GM12878 (cell line): ENCODE measurements around the gene REPS1. TPM values are rescaled to one million over a fixed set of nuclear protein-coding genes. Genes with fewer than 3 reads are reported as not detected.

Source experiments
- ATAC-seq: fragments of 200-7000 bp; cut with Tn5 transposase; 3 replicates; pipeline ENCODE4 v1.9.1; 2020; ENCODE audit warnings: mild to moderate bottlenecking, moderate library complexity
- BruUV-seq: library from RNA; stranded (reverse); fragments of 400-500 nt; replicated peaks from 2 replicates; lab custom pipeline; 2021; lab: Mats Ljungman, UMichigan
- CTCF ChIA-PET: fragments of 300-600 bp; sonication (Branson Sonifier 250); formaldehyde crosslinking; extraction: SDS; loops from one replicate; lab custom pipeline; 2021; ENCODE audit warnings: inconsistent platforms; lab: Yijun Ruan, JAX
- POLR2A ChIA-PET: fragments of 350-600 bp; formaldehyde crosslinking; extraction: SDS; loops from one replicate; lab custom pipeline; 2021; ENCODE audit warnings: inconsistent platforms; lab: Charles Lee
- RAD21 ChIA-PET: fragments of 300-600 bp; sonication (Branson Sonifier 250); formaldehyde crosslinking; loops from one replicate; lab custom pipeline; 2023; ENCODE audit warnings: antibody characterized with exemption; ENCODE audit not compliant: unreplicated experiment; lab: Charles Lee
- SMC1A ChIA-PET: fragments of 300-600 bp; sonication (Branson Sonifier 250); formaldehyde crosslinking; loops from one replicate; lab custom pipeline; 2023; ENCODE audit not compliant: unreplicated experiment, uncharacterized antibody; lab: Charles Lee
- DNase-seq: peaks from one replicate; pipeline ENCODE4 v3.0.0-alpha.2; 2011; ENCODE audit warnings: low read depth, low spot score
- FAIRE-seq: peaks from 3 replicates; lab custom pipeline; 2011; peaks lifted over from hg19 to GRCh38; lab: Jason Lieb, UNC
- H2AFZ ChIP-seq: 2 replicates; pipeline ENCODE4 v1.6.0; 2011; ENCODE audit warnings: low read depth, low read length, control low read depth; ENCODE audit not compliant: control insufficient read depth
- H3K27ac ChIP-seq: 2 replicates; pipeline ENCODE4 v1.5.1; 2011; ENCODE audit warnings: control low read depth; ENCODE audit not compliant: control insufficient read depth, insufficient read depth
- H3K27me3 ChIP-seq, 2 experiments: replicated peaks in 1 of 2; 2 replicates each; pipeline versions ENCODE4 v1.6.0 to v1.6.1; 2011; ENCODE audit warnings: low read length in 1 of 2; ENCODE audit not compliant: control insufficient read depth in 2 of 2, insufficient read depth in 2 of 2
- H3K36me3 ChIP-seq, 2 experiments: 2 replicates each; pipeline ENCODE4 v1.5.1; 2011; ENCODE audit warnings: low read length in 1 of 2; ENCODE audit not compliant: control insufficient read depth in 2 of 2, insufficient read depth in 2 of 2
- H3K4me1 ChIP-seq: 2 replicates; pipeline ENCODE4 v1.6.1; 2011; ENCODE audit warnings: mild to moderate bottlenecking, low read length, moderate library complexity, mixed read lengths; ENCODE audit not compliant: control insufficient read depth, insufficient read depth
- H3K4me2 ChIP-seq: 2 replicates; pipeline ENCODE4 v1.6.0; 2011; ENCODE audit warnings: control low read depth; ENCODE audit not compliant: control insufficient read depth, insufficient read depth
- H3K4me3 ChIP-seq: fragments of 200-600 bp; sonication (generic); 2 replicates; pipeline ENCODE4 v1.5.1; 2016
- H3K79me2 ChIP-seq: 2 replicates; pipeline ENCODE4 v1.6.0; 2011; ENCODE audit warnings: low read length; ENCODE audit not compliant: control insufficient read depth, insufficient read depth
- H3K9ac ChIP-seq: 2 replicates; pipeline ENCODE4 v1.8.0; 2011; ENCODE audit warnings: low read length, control low read depth, mixed read lengths; ENCODE audit not compliant: control insufficient read depth, insufficient read depth
- H3K9me3 ChIP-seq: replicated peaks from 3 replicates; pipeline ENCODE4 v1.5.1; 2011; ENCODE audit warnings: mild to moderate bottlenecking, low read length; ENCODE audit not compliant: control insufficient read depth, insufficient read depth
- H4K20me1 ChIP-seq: 2 replicates; pipeline ENCODE4 v1.6.0; 2011; ENCODE audit not compliant: control insufficient read depth, insufficient read depth
- ASH2L ChIP-seq: fragments of 300-600, 200-600 bp; sonication (generic); IDR thresholded peaks from 2 replicates; pipeline ENCODE4 v1.6.1; 2017; ENCODE audit warnings: low read depth, mild to moderate bottlenecking, borderline replicate concordance
- ATF7 ChIP-seq: fragments of 450-650 bp; IDR thresholded peaks from 2 replicates; pipeline ENCODE4 v1.6.1; 2016; ENCODE audit warnings: low read depth, mild to moderate bottlenecking
- CBFB ChIP-seq: IDR thresholded peaks from 2 replicates; pipeline ENCODE4 v1.6.1; 2016; ENCODE audit warnings: antibody characterized with exemption, low read depth
- CHD4 ChIP-seq: fragments of 200-600 bp; sonication (generic); IDR thresholded peaks from 2 replicates; pipeline ENCODE4 v1.6.1; 2016; ENCODE audit warnings: mild to moderate bottlenecking
- EED ChIP-seq: sonication (generic); IDR thresholded peaks from 2 replicates; pipeline ENCODE4 v1.6.1; 2016; ENCODE audit warnings: antibody characterized with exemption, low read depth
- MEF2A ChIP-seq: IDR thresholded peaks from 2 replicates; pipeline ENCODE4 v1.6.1; 2011; ENCODE audit warnings: low read depth, mild to moderate bottlenecking, low read length, moderate library complexity; ENCODE audit not compliant: insufficient read depth
- RBBP5 ChIP-seq: fragments of 200-600 bp; sonication (generic); conservative IDR thresholded peaks from 2 replicates; pipeline ENCODE4 v1.6.1; 2016
- SMAD5 ChIP-seq: IDR thresholded peaks from 2 replicates; pipeline ENCODE4 v1.6.1; 2016; ENCODE audit warnings: antibody characterized with exemption, low read depth
- SMC3 ChIP-seq: IDR thresholded peaks from 2 replicates; pipeline ENCODE4 v1.6.1; 2011; ENCODE audit warnings: low read length, improper control_type of control experiment, borderline replicate concordance
- SREBF1 ChIP-seq: IDR thresholded peaks from 2 replicates; pipeline ENCODE4 v1.6.1; 2012; ENCODE audit warnings: mild to moderate bottlenecking, low read length
- SRF ChIP-seq, 2 experiments: IDR thresholded peaks; 2 replicates each; pipeline ENCODE4 v1.6.1; 2011; ENCODE audit warnings: low read depth in 2 of 2, low read length in 2 of 2, mild to moderate bottlenecking in 1 of 2, moderate library complexity in 1 of 2
- TCF12 ChIP-seq: IDR thresholded peaks from 2 replicates; pipeline ENCODE4 v1.6.1; 2011; ENCODE audit warnings: low read depth, mild to moderate bottlenecking, low read length
- ZNF622 ChIP-seq: fragments of 450-650 bp; IDR thresholded peaks from 2 replicates; pipeline ENCODE4 v1.6.1; 2017; ENCODE audit warnings: mild to moderate bottlenecking, inconsistent platforms
- WGBS: methylation state at CpG from one replicate; pipeline ENCODE4 v1.1.6; 2016; ENCODE audit warnings: low lambda C conversion rate; ENCODE audit not compliant: insufficient replicate concordance, insufficient coverage; ENCODE audit errors: missing lambda C conversion rate; 5-methylcytosine and 5-hydroxymethylcytosine counted together
- in situ Hi-C: fragments of 300-500 bp; cut with MboI; formaldehyde crosslinking; loops from 9 replicates; pipeline ENCODE4 v1.14.3; 2018; ENCODE audit warnings: mixed read lengths
- intact Hi-C: fragments of 100-400 bp; cut with micrococcal nuclease; formaldehyde crosslinking; loops from one replicate; pipeline ENCODE4 v1.14.2; 2022; ENCODE audit not compliant: unreplicated experiment
- polyA plus RNA-seq, 11 experiments: library from polyadenylated mRNA; depleted of rRNA in 4 of 11; unstranded in 6 of 11; stranded (reverse) in 5 of 11; fragments of >200 nt; fragmentation: Nextera tagmentation in 4 of 11; fragmentation: Illumina TruSeq in 1 of 11; extraction: Ambion mirVana in 4 of 11; extraction: Trizol in 1 of 11; gene quantifications; 1 replicate in 1 of 11; 2 replicates in 10 of 11; pipeline versions ENCODE4 v1.2.1 to v1.2.3, GENCODE V29; 2011 to 2016; ENCODE audit warnings: inconsistent platforms in 2 of 11, missing spikeins in 2 of 11, low read depth in 1 of 11
- total RNA-seq, 4 experiments: library from RNA; depleted of rRNA in 3 of 4; stranded (reverse); fragments of >200 nt in 3 of 4; fragmentation: Illumina TruSeq in 1 of 4; extraction: Trizol in 1 of 4; gene quantifications; 2 replicates each; pipeline versions ENCODE4 v1.2.1 to v1.2.3, GENCODE V29; 2013 to 2021
- TF ChIP-seq, protein P1 (sequence below): fragments of 150-350 bp; IDR thresholded peaks from 2 replicates; pipeline ENCODE4 v1.6.1; 2016; ENCODE audit warnings: low read depth, low read length

REPS1 gene
- total and polyA plus RNA-seq, 10 of the 15 experiments (the other 5 are each of a cell fraction or from before 2014, with no cell fraction given), result 13.7 to 59.3 (median 31.7) TPM

DNA sequence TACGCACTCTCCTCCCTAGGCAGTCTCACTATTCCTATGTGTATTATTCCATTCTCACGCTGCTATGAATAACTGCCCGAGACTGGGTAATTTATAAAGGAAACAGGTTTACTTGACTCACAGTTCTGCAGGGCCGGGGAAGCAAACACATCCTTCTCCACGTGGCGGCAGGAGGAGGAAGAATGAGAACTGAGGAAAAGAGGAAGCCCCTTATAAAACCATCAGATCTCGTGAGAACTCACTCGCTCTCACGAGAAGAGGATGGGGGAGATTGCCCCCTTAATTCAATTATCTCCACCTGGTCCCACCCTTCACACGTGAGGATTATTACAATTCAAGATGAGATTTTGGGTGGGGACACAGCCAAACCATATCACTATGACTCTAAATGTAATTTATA, 130.3 kb downstream of the REPS1 start (continued):
- no peak for TF ChIP-seq ZNF622
- no peak for TF ChIP-seq TCF12
- no peak for TF ChIP-seq ASH2L
- no peak for TF ChIP-seq SMAD5
- TF ChIP-seq CBFB, result no peak
- TF ChIP-seq SREBF1, result no peak
- no peak for TF ChIP-seq CHD4
- TF ChIP-seq, all 136 proteins: peak for 0

DNA sequence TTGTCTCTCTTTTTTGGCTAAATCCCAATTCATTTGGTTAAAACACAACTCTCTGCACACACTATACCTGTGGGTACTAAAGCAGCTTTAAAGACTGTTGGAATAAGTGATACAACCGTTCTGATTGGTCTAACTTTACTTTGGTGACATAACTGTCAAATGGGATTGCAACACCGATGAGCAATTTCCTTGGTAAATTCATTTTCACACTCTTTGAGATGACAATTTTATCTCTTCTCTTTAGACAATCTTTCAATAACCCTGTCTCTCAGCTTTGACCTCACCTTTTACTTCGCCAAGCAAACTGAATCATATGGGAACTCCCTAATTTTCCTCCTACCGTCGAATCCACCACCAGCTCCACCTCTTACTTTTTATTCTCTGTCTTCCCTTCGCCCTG, 131.4 kb downstream of the REPS1 start:
- no TSS peak for BruUV-seq
- ChIA-PET CTCF (interaction anchor here (0.8 to 1.5 kb wide), 3 partner anchors 9 to 17 kb away, joined by 3 to 4 read pairs (median 4); no protein-coding TSS in a partner anchor), RAD21 (no interaction called here), POLR2A (interaction anchor here (0.9 kb wide), 1 partner anchor 30 kb away, joined by 4 read pairs; no protein-coding TSS in a partner anchor), SMC1A (interaction anchor here (0.7 to 1.7 kb wide), 4 partner anchors 11 to 36 kb away, joined by 3 to 4 read pairs (median 3); no protein-coding TSS in a partner anchor)
- no peak for DNase-seq
- FAIRE-seq, result no peak
- in situ Hi-C loops, result no loop called here
- no peaks in the 10 kb centered on the region; the same call in 1 of the 3 replicates for H3K9me3 ChIP-seq
- 23% methylated on average over 6 of the region's 6 CpGs for WGBS
- H3K4me2 ChIP-seq, result no peak overlapping the region
- no peaks in the 10 kb centered on the region for H3K4me1 ChIP-seq
- H2AFZ ChIP-seq, result no peak overlapping the region
- no peaks in the 10 kb centered on the region for H3K36me3 ChIP-seq
- no peak for ATAC-seq
- no peak for TF ChIP-seq TCF12
- TF ChIP-seq ATF7, result no peak
- TF ChIP-seq SMC3, result no peak
- TF ChIP-seq EED, result no peak
- no peak for TF ChIP-seq ZNF622
- no peak for TF ChIP-seq MEF2A
- TF ChIP-seq, protein P1, sequence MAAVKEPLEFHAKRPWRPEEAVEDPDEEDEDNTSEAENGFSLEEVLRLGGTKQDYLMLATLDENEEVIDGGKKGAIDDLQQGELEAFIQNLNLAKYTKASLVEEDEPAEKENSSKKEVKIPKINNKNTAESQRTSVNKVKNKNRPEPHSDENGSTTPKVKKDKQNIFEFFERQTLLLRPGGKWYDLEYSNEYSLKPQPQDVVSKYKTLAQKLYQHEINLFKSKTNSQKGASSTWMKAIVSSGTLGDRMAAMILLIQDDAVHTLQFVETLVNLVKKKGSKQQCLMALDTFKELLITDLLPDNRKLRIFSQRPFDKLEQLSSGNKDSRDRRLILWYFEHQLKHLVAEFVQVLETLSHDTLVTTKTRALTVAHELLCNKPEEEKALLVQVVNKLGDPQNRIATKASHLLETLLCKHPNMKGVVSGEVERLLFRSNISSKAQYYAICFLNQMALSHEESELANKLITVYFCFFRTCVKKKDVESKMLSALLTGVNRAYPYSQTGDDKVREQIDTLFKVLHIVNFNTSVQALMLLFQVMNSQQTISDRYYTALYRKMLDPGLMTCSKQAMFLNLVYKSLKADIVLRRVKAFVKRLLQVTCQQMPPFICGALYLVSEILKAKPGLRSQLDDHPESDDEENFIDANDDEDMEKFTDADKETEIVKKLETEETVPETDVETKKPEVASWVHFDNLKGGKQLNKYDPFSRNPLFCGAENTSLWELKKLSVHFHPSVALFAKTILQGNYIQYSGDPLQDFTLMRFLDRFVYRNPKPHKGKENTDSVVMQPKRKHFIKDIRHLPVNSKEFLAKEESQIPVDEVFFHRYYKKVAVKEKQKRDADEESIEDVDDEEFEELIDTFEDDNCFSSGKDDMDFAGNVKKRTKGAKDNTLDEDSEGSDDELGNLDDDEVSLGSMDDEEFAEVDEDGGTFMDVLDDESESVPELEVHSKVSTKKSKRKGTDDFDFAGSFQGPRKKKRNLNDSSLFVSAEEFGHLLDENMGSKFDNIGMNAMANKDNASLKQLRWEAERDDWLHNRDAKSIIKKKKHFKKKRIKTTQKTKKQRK, result no peak
- TF ChIP-seq RBBP5, result no peak
- TF ChIP-seq SRF (IDR thresholded peaks at IDR 0.05; ENCODE audit: low read depth in 2 of 2, low read length in 2 of 2), result no peak
- no peaks in the 10 kb centered on the region for H3K79me2 ChIP-seq
- no peak overlapping the region for H3K9ac ChIP-seq
- H3K4me3 ChIP-seq, result no peak overlapping the region
- intact Hi-C loops, result no loop called here
- no peak overlapping the region for H3K27ac ChIP-seq
- no peaks in the 10 kb centered on the region for H4K20me1 ChIP-seq
- H3K27me3 ChIP-seq, result no peaks in the 10 kb centered on the region
